Smooth muscle cell (in vitro differentiated cells): ENCODE data around the gene ACSM3. TPM values are rescaled to one million over a fixed set of nuclear protein-coding genes. Genes with fewer than 3 reads are reported as not detected.

Experiments
- DNase-seq: peaks from one replicate; lab custom pipeline; 2025; ENCODE audit not compliant: unreplicated experiment; lab: John Stamatoyannopoulos, UW
- H2AFZ ChIP-seq: fragments of 200-600 bp; sonication (generic); 2 replicates; pipeline ENCODE4 v1.6.0; 2016; ENCODE audit warnings: antibody characterized with exemption, low read depth, mild to moderate bottlenecking
- H3F3A ChIP-seq: fragments of 200-600 bp; sonication (generic); 2 replicates; pipeline ENCODE4 v1.6.0; 2017; ENCODE audit warnings: antibody characterized with exemption, low read depth
- H3K27ac ChIP-seq: fragments of 200-600 bp; sonication (generic); 2 replicates; pipeline ENCODE4 v1.5.1; 2016; ENCODE audit warnings: low read depth, mild to moderate bottlenecking
- H3K27me3 ChIP-seq: fragments of 200-600 bp; sonication (generic); 2 replicates; pipeline ENCODE4 v1.6.1; 2016; ENCODE audit warnings: low read depth, mild to moderate bottlenecking
- H3K36me3 ChIP-seq: fragments of 200-600 bp; sonication (generic); 2 replicates; pipeline ENCODE4 v1.5.1; 2016; ENCODE audit warnings: low read depth
- H3K4me1 ChIP-seq: fragments of 200-600 bp; sonication (generic); 2 replicates; pipeline ENCODE4 v1.5.1; 2016; ENCODE audit warnings: low read depth
- H3K4me2 ChIP-seq: fragments of 200-600 bp; sonication (generic); 2 replicates; pipeline ENCODE4 v1.6.0; 2016; ENCODE audit warnings: mild to moderate bottlenecking
- H3K4me3 ChIP-seq: fragments of 200-600 bp; sonication (generic); 2 replicates; pipeline ENCODE4 v1.5.1; 2016; ENCODE audit warnings: mild to moderate bottlenecking
- H3K79me2 ChIP-seq: fragments of 200-600 bp; sonication (generic); 2 replicates; pipeline ENCODE4 v1.6.0; 2016; ENCODE audit warnings: low read depth, mild to moderate bottlenecking
- H3K9ac ChIP-seq: fragments of 200-600 bp; sonication (generic); 2 replicates; pipeline ENCODE4 v1.6.0; 2016; ENCODE audit warnings: low read depth
- H3K9me3 ChIP-seq: fragments of 200-600 bp; sonication (generic); replicated peaks from 2 replicates; pipeline ENCODE4 v1.5.1; 2016; ENCODE audit warnings: low read depth
- H4K20me1 ChIP-seq: fragments of 200-600 bp; sonication (generic); 2 replicates; pipeline ENCODE4 v1.6.0; 2016; ENCODE audit warnings: low read depth
- CTCF ChIP-seq: fragments of 200-600 bp; sonication (generic); IDR thresholded peaks from 2 replicates; pipeline ENCODE4 v1.5.1; 2017; ENCODE audit warnings: borderline replicate concordance, mild to moderate bottlenecking, antibody characterized with exemption; ENCODE audit not compliant: insufficient read depth, poor library complexity, severe bottlenecking
- WGBS: methylation state at CpG from one replicate; pipeline ENCODE4 v1.1.7; 2016; ENCODE audit warnings: low lambda C conversion rate; 5-methylcytosine and 5-hydroxymethylcytosine counted together
- polyA plus RNA-seq: library from polyadenylated mRNA; unstranded; fragments of >200 nt; fragmentation: Nextera tagmentation; extraction: Ambion mirVana; gene quantifications from 2 replicates; pipeline ENCODE4 v1.2.1, GENCODE V29; 2016
- total RNA-seq: library from RNA; depleted of rRNA; stranded (reverse); fragments of >200 nt; gene quantifications from 2 replicates; pipeline ENCODE4 v1.2.3, GENCODE V29; 2014

ACSM3 gene
- total and polyA plus RNA-seq, 2 experiments from 2014 or later, result 1.3 to 2.3 TPM

- Histone ChIP-seq H2AFZ (no peak overlapping the region), H3K9me3 (no peaks in the 10 kb centered on the region), H3K27me3 (no peaks in the 10 kb centered on the region), H3K79me2 (no peaks in the 10 kb centered on the region), H3K9ac (no peak overlapping the region), H3K27ac (no peak overlapping the region), H3K4me3 (no peak overlapping the region), H4K20me1 (no peaks in the 10 kb centered on the region), H3K4me1 (no peaks in the 10 kb centered on the region), H3F3A (no peaks in the 10 kb centered on the region), H3K4me2 (no peak overlapping the region), H3K36me3 (no peaks in the 10 kb centered on the region)
- no peak for DNase-seq
- no peak for TF ChIP-seq CTCF
- 92% methylated on average over 3 of the region's 3 CpGs for WGBS
Measured at GRCh38 chr16:20727181-20727580, 36.6 kb upstream of the ACSM3 start.

GRCh38 chr16:20729141-20729540, 34.7 kb upstream of the ACSM3 start:
- no peaks in the 10 kb centered on the region for H3K36me3 ChIP-seq
- WGBS, result 81% methylated on average over 3 of the region's 3 CpGs
- H3F3A ChIP-seq, result no peaks in the 10 kb centered on the region
- no peak overlapping the region for H3K9ac ChIP-seq
- no peak overlapping the region for H3K27ac ChIP-seq
- H3K4me1 ChIP-seq, result no peaks in the 10 kb centered on the region
- no peaks in the 10 kb centered on the region for H3K9me3 ChIP-seq
- H4K20me1 ChIP-seq, result no peaks in the 10 kb centered on the region
- no peaks in the 10 kb centered on the region for H3K79me2 ChIP-seq
- H3K4me2 ChIP-seq, result no peak overlapping the region
- no peak overlapping the region for H2AFZ ChIP-seq
- no peak overlapping the region for H3K4me3 ChIP-seq
- no peaks in the 10 kb centered on the region for H3K27me3 ChIP-seq
- no peak for DNase-seq
- TF ChIP-seq CTCF, result no peak

- H3K9me3 ChIP-seq, result no peaks in the 10 kb centered on the region
- no peaks in the 10 kb centered on the region for H3K4me1 ChIP-seq
- DNase-seq, result no peak
- no peak overlapping the region for H2AFZ ChIP-seq
- H3K27me3 ChIP-seq, result no peaks in the 10 kb centered on the region
- H3K4me3 ChIP-seq, result no peak overlapping the region
- H3K4me2 ChIP-seq, result no peak overlapping the region
- 97% methylated on average over 3 of the region's 3 CpGs for WGBS
- peaks cover 11% of the 10 kb centered on the region for H3K79me2 ChIP-seq
- H4K20me1 ChIP-seq, result peaks cover 23% of the 10 kb centered on the region
- H3K9ac ChIP-seq, result no peak overlapping the region
- no peak overlapping the region for H3K27ac ChIP-seq
- no peaks in the 10 kb centered on the region for H3F3A ChIP-seq
- H3K36me3 ChIP-seq, result peaks cover 20% of the 10 kb centered on the region
- TF ChIP-seq CTCF, result no peak
Measured at GRCh38 chr16:20734056-20734455, 29.8 kb upstream of the ACSM3 start.

- Histone ChIP-seq H3K79me2 (peaks cover 18% of the 10 kb centered on the region), H3K36me3 (peaks cover 20% of the 10 kb centered on the region), H3K4me1 (no peaks in the 10 kb centered on the region), H2AFZ (no peak overlapping the region), H3K27me3 (no peaks in the 10 kb centered on the region), H3F3A (no peaks in the 10 kb centered on the region), H3K4me3 (no peak overlapping the region), H3K9me3 (no peaks in the 10 kb centered on the region), H4K20me1 (peaks cover 30% of the 10 kb centered on the region), H3K4me2 (no peak overlapping the region), H3K27ac (no peak overlapping the region), H3K9ac (no peak overlapping the region)
- 86% methylated on average over 3 of the region's 3 CpGs for WGBS
- DNase-seq, result no peak
- no peak for TF ChIP-seq CTCF
Measured at GRCh38 chr16:20734782-20735181, 29.0 kb upstream of the ACSM3 start.
